HepG2 (cell line): Measurements from ENCODE around the gene ASXL1. TPM values are rescaled to one million over a fixed set of nuclear protein-coding genes. Genes with fewer than 3 reads are reported as not detected.
A peak's percentile ranks its signal among the peaks of the same experiment; 100 is the strongest.

Experiments
- CENPT ChIP-seq: sonication (generic); formaldehyde crosslinking; IDR thresholded peaks from 2 replicates; pipeline ENCODE4 v1.8.0; 2022; ENCODE audit warnings: low read depth, mild to moderate bottlenecking, moderate library complexity, missing genetic modification reagents
- CHD2 ChIP-seq: IDR thresholded peaks from 2 replicates; pipeline ENCODE4 v1.6.1; 2011; ENCODE audit warnings: low read depth, low read length, improper control_type of control experiment
- ETV6 ChIP-seq: sonication (generic); formaldehyde crosslinking; conservative IDR thresholded peaks from 2 replicates; pipeline ENCODE4 v1.4.0; 2020; ENCODE audit warnings: missing genetic modification reagents
- GATA4 ChIP-seq: sonication (generic); IDR thresholded peaks from 2 replicates; pipeline ENCODE4 v1.6.1; 2016; ENCODE audit warnings: antibody characterized with exemption, low read depth, borderline replicate concordance
- HDAC2 ChIP-seq: sonication (generic); formaldehyde crosslinking; IDR thresholded peaks from 2 replicates; pipeline ENCODE4 v1.4.0; 2020; ENCODE audit warnings: missing genetic modification reagents
- HOXA5 ChIP-seq: sonication (generic); formaldehyde crosslinking; IDR thresholded peaks from 2 replicates; pipeline ENCODE4 v1.4.0; 2020; ENCODE audit warnings: missing genetic modification reagents
- ISL2 ChIP-seq: sonication (generic); formaldehyde crosslinking; IDR thresholded peaks from 2 replicates; pipeline ENCODE4 v1.5.0; 2020; ENCODE audit warnings: missing genetic modification reagents
- MATR3 ChIP-seq: sonication (generic); formaldehyde crosslinking; IDR thresholded peaks from 2 replicates; pipeline ENCODE4 v1.4.0; 2020; ENCODE audit warnings: missing genetic modification reagents
- NRL ChIP-seq: sonication (generic); formaldehyde crosslinking; IDR thresholded peaks from 2 replicates; pipeline ENCODE4 v1.5.0; 2020; ENCODE audit warnings: missing genetic modification reagents, mild to moderate bottlenecking, moderate library complexity, borderline replicate concordance
- RFX1 ChIP-seq: fragments of 450-650 bp; IDR thresholded peaks from 2 replicates; pipeline ENCODE4 v1.6.1; 2017
- SAFB2 ChIP-seq: sonication (generic); formaldehyde crosslinking; IDR thresholded peaks from 2 replicates; pipeline ENCODE4 v1.5.1; 2020; ENCODE audit warnings: missing genetic modification reagents, low read depth, mild to moderate bottlenecking, borderline replicate concordance
- SP4 ChIP-seq: sonication (generic); formaldehyde crosslinking; IDR thresholded peaks from 2 replicates; pipeline ENCODE4 v1.8.1; 2023; ENCODE audit warnings: mild to moderate bottlenecking, missing genetic modification reagents
- THAP8 ChIP-seq: sonication (generic); formaldehyde crosslinking; IDR thresholded peaks from 2 replicates; pipeline ENCODE4 v1.5.1; 2020; ENCODE audit warnings: missing genetic modification reagents, mild to moderate bottlenecking, borderline replicate concordance
- THAP9 ChIP-seq: sonication (generic); formaldehyde crosslinking; IDR thresholded peaks from 2 replicates; pipeline ENCODE4; 2020; ENCODE audit warnings: missing genetic modification reagents, mild to moderate bottlenecking, borderline replicate concordance
- ZFP91 ChIP-seq: sonication (generic); formaldehyde crosslinking; IDR thresholded peaks from 2 replicates; pipeline ENCODE4 v1.9.0; 2022; ENCODE audit warnings: missing genetic modification reagents, mild to moderate bottlenecking, borderline replicate concordance
- ZNF160 ChIP-seq: sonication (generic); formaldehyde crosslinking; IDR thresholded peaks from 2 replicates; pipeline ENCODE4 v1.8.0; 2022; ENCODE audit warnings: mild to moderate bottlenecking, inconsistent platforms, missing genetic modification reagents
- ZNF17 ChIP-seq: sonication (generic); formaldehyde crosslinking; IDR thresholded peaks from 2 replicates; pipeline ENCODE4 v1.5.0; 2020; ENCODE audit warnings: mild to moderate bottlenecking, missing genetic modification reagents
- ZNF326 ChIP-seq: sonication (generic); formaldehyde crosslinking; IDR thresholded peaks from 2 replicates; pipeline ENCODE4 v1.4.0; 2020; ENCODE audit warnings: missing genetic modification reagents, borderline replicate concordance
- ZNF337 ChIP-seq: sonication (generic); formaldehyde crosslinking; IDR thresholded peaks from 2 replicates; pipeline ENCODE4 v1.5.1; 2020; ENCODE audit warnings: missing genetic modification reagents, low read depth, mild to moderate bottlenecking, borderline replicate concordance
- ZNF687 ChIP-seq: sonication (generic); formaldehyde crosslinking; IDR thresholded peaks from 2 replicates; pipeline ENCODE4 v1.5.1; 2020; ENCODE audit warnings: mild to moderate bottlenecking, missing genetic modification reagents, moderate library complexity
- ZNF790 ChIP-seq: sonication (generic); formaldehyde crosslinking; IDR thresholded peaks from 2 replicates; pipeline ENCODE4 v1.8.0; 2022; ENCODE audit warnings: missing genetic modification reagents, mild to moderate bottlenecking, borderline replicate concordance
- polyA plus RNA-seq, 8 experiments: library from polyadenylated mRNA; depleted of rRNA in 3 of 8; stranded (reverse) in 7 of 8; unstranded in 1 of 8; fragments of >200 nt; fragmentation: Illumina TruSeq in 4 of 8; extraction: Trizol in 4 of 8; gene quantifications; 2 replicates each; pipeline versions ENCODE4 v1.2.1 to v1.2.3, GENCODE V29; 2011 to 2016; ENCODE audit warnings: low read depth in 4 of 8, missing spikeins in 1 of 8, mixed read lengths in 1 of 8; ENCODE audit not compliant: insufficient read depth in 1 of 8
- total RNA-seq, 5 experiments: library from RNA; depleted of rRNA; stranded (reverse); fragments of >200 nt; fragmentation: Illumina TruSeq; extraction: Trizol; gene quantifications; 2 replicates each; pipeline ENCODE4 v1.2.3, GENCODE V29; 2016; ENCODE audit warnings: low read depth in 1 of 5

ASXL1 gene
- total and polyA plus RNA-seq, 2 of the 13 experiments (the other 11 are each of a cell fraction or from before 2014, with no cell fraction given), result 62.1 to 74.8 TPM

GRCh38 chr20:32446301-32447100 is 88.4 kb downstream of the ASXL1 start (continued):
- TF ChIP-seq RFX1 (no peak), ZNF160 (CRISPR knock-in tag) (no peak), HOXA5 (CRISPR knock-in tag) (no peak), THAP9 (no peak), ZNF337 (CRISPR knock-in tag) (no peak), ZNF687 (CRISPR knock-in tag) (peak; percentile 33), CHD2 (no peak), ZNF790 (CRISPR knock-in tag) (no peak), ETV6 (CRISPR knock-in tag) (no peak), SAFB2 (CRISPR knock-in tag) (0 out of 2 replicates have a peak, but pooled peaks have one; percentile 44), ISL2 (CRISPR knock-in tag) (no peak), GATA4 (no peak), CENPT (CRISPR knock-in tag) (no peak), HDAC2 (CRISPR knock-in tag) (no peak), ZFP91 (no peak), MATR3 (CRISPR knock-in tag) (no peak), NRL (CRISPR knock-in tag) (no peak), SP4 (CRISPR knock-in tag) (no peak), ZNF17 (no peak), ZNF326 (CRISPR knock-in tag) (no peak), THAP8 (CRISPR knock-in tag) (no peak)
